HepG2 (cell line): Measurements from ENCODE around the gene ARHGEF12. TPM values are rescaled to one million over a fixed set of nuclear protein-coding genes. Genes with fewer than 3 reads are reported as not detected.

Source experiments
- CENPBD1 ChIP-seq: sonication (generic); formaldehyde crosslinking; IDR thresholded peaks from 2 replicates; pipeline ENCODE4 v1.8.0; 2022; ENCODE audit warnings: missing genetic modification reagents, low read depth, mild to moderate bottlenecking, borderline replicate concordance
- CENPT ChIP-seq: sonication (generic); formaldehyde crosslinking; IDR thresholded peaks from 2 replicates; pipeline ENCODE4 v1.8.0; 2022; ENCODE audit warnings: low read depth, mild to moderate bottlenecking, moderate library complexity, missing genetic modification reagents
- DNMT3B ChIP-seq: conservative IDR thresholded peaks from 2 replicates; pipeline ENCODE4 v1.6.1; 2016; ENCODE audit warnings: missing biosample characterization, control low read depth
- EP300 ChIP-seq, 3 experiments: sonication (generic) in 1 of 3; formaldehyde crosslinking in 1 of 3; IDR thresholded peaks; 2 replicates each; pipeline versions ENCODE4 v1.5.1 to v1.6.1; 2011 to 2020; ENCODE audit warnings: low read depth in 2 of 3, low read length in 2 of 3, borderline replicate concordance in 1 of 3, improper control_type of control experiment in 1 of 3, mild to moderate bottlenecking in 1 of 3, missing genetic modification reagents in 1 of 3, moderate library complexity in 1 of 3
- HNF4G ChIP-seq, 2 experiments: sonication (generic) in 1 of 2; formaldehyde crosslinking in 1 of 2; IDR thresholded peaks; 2 replicates each; pipeline versions ENCODE4 v1.4.0 to v1.6.1; 2011 to 2020; ENCODE audit warnings: borderline replicate concordance in 2 of 2, low read depth in 2 of 2, mild to moderate bottlenecking in 2 of 2, low read length in 1 of 2, missing genetic modification reagents in 1 of 2, moderate library complexity in 1 of 2
- HOXD1 ChIP-seq: sonication (generic); formaldehyde crosslinking; IDR thresholded peaks from 2 replicates; pipeline ENCODE4 v1.5.0; 2020; ENCODE audit warnings: missing genetic modification reagents
- KAT8 ChIP-seq: IDR thresholded peaks from 2 replicates; pipeline ENCODE4 v1.6.1; 2016; ENCODE audit warnings: missing genetic modification reagents, missing compliant biosample characterization
- KLF15 ChIP-seq: sonication (generic); formaldehyde crosslinking; IDR thresholded peaks from 2 replicates; pipeline ENCODE4 v1.8.1; 2023; ENCODE audit warnings: borderline replicate concordance, mild to moderate bottlenecking, inconsistent platforms, missing genetic modification reagents, mixed read lengths
- PAX8 ChIP-seq: sonication (generic); formaldehyde crosslinking; IDR thresholded peaks from 2 replicates; pipeline ENCODE4 v1.8.0; 2022; ENCODE audit warnings: mild to moderate bottlenecking, missing genetic modification reagents, borderline replicate concordance
- POGZ ChIP-seq: sonication (generic); formaldehyde crosslinking; IDR thresholded peaks from 2 replicates; pipeline ENCODE4 v1.4.0; 2020; ENCODE audit warnings: mild to moderate bottlenecking, missing genetic modification reagents
- SIN3B ChIP-seq: fragments of 150-350 bp; IDR thresholded peaks from 2 replicates; pipeline ENCODE4 v1.6.1; 2014; ENCODE audit warnings: low read length
- SP140L ChIP-seq: sonication (generic); formaldehyde crosslinking; IDR thresholded peaks from 2 replicates; pipeline ENCODE4 v1.4.0; 2020; ENCODE audit warnings: missing genetic modification reagents, borderline replicate concordance
- TARDBP ChIP-seq: sonication (generic); formaldehyde crosslinking; IDR thresholded peaks from 2 replicates; pipeline ENCODE4 v1.8.0; 2022; ENCODE audit warnings: mild to moderate bottlenecking, missing genetic modification reagents
- TBX3 ChIP-seq: fragments of 450-650 bp; IDR thresholded peaks from 2 replicates; pipeline ENCODE4 v1.6.1; 2017; ENCODE audit warnings: antibody characterized with exemption, mild to moderate bottlenecking, inconsistent platforms, borderline replicate concordance
- TRIM24 ChIP-seq: sonication (generic); formaldehyde crosslinking; IDR thresholded peaks from 2 replicates; pipeline ENCODE4 v1.8.0; 2022; ENCODE audit warnings: mild to moderate bottlenecking, missing genetic modification reagents
- TSC22D2 ChIP-seq: sonication (generic); formaldehyde crosslinking; IDR thresholded peaks from 2 replicates; pipeline ENCODE4 v1.5.1; 2020; ENCODE audit warnings: missing genetic modification reagents, mild to moderate bottlenecking, borderline replicate concordance
- ZFX ChIP-seq: sonication (generic); formaldehyde crosslinking; IDR thresholded peaks from 2 replicates; pipeline ENCODE4 v1.4.0; 2020; ENCODE audit warnings: mild to moderate bottlenecking, low read depth, missing genetic modification reagents, moderate library complexity
- ZHX2 ChIP-seq, 2 experiments: sonication (generic) in 1 of 2; formaldehyde crosslinking in 1 of 2; IDR thresholded peaks; 2 replicates each; pipeline versions ENCODE4 v1.6.1 to v1.9.0; 2014 to 2022; ENCODE audit warnings: antibody characterized with exemption in 1 of 2, borderline replicate concordance in 1 of 2, inconsistent platforms in 1 of 2, low read depth in 1 of 2, missing genetic modification reagents in 1 of 2
- ZIK1 ChIP-seq: sonication (generic); formaldehyde crosslinking; IDR thresholded peaks from 2 replicates; pipeline ENCODE4 v1.5.0; 2020; ENCODE audit warnings: mild to moderate bottlenecking, low read depth, missing genetic modification reagents, borderline replicate concordance
- ZNF121 ChIP-seq: sonication (generic); formaldehyde crosslinking; IDR thresholded peaks from 2 replicates; pipeline ENCODE4 v1.5.0; 2020; ENCODE audit warnings: mild to moderate bottlenecking, missing genetic modification reagents
- ZNF274 ChIP-seq: sonication (generic); formaldehyde crosslinking; IDR thresholded peaks from 2 replicates; pipeline ENCODE4 v1.5.1; 2020; ENCODE audit warnings: mild to moderate bottlenecking, missing genetic modification reagents
- ZNF367 ChIP-seq: sonication (generic); formaldehyde crosslinking; IDR thresholded peaks from 2 replicates; pipeline ENCODE4 v1.4.0; 2020; ENCODE audit warnings: missing genetic modification reagents, borderline replicate concordance
- ZNF839 ChIP-seq: sonication (generic); formaldehyde crosslinking; IDR thresholded peaks from 2 replicates; pipeline ENCODE4 v1.4.0; 2020; ENCODE audit warnings: missing genetic modification reagents, mild to moderate bottlenecking, borderline replicate concordance
- polyA plus RNA-seq, 8 experiments: library from polyadenylated mRNA; depleted of rRNA in 3 of 8; stranded (reverse) in 7 of 8; unstranded in 1 of 8; fragments of >200 nt; fragmentation: Illumina TruSeq in 4 of 8; extraction: Trizol in 4 of 8; gene quantifications; 2 replicates each; pipeline versions ENCODE4 v1.2.1 to v1.2.3, GENCODE V29; 2011 to 2016; ENCODE audit warnings: low read depth in 4 of 8, missing spikeins in 1 of 8, mixed read lengths in 1 of 8; ENCODE audit not compliant: insufficient read depth in 1 of 8
- total RNA-seq, 5 experiments: library from RNA; depleted of rRNA; stranded (reverse); fragments of >200 nt; fragmentation: Illumina TruSeq; extraction: Trizol; gene quantifications; 2 replicates each; pipeline ENCODE4 v1.2.3, GENCODE V29; 2016; ENCODE audit warnings: low read depth in 1 of 5

Gene ARHGEF12
- total and polyA plus RNA-seq, 2 of the 13 experiments (the other 11 are each of a cell fraction or from before 2014, with no cell fraction given): 17.9 to 54.4 TPM

DNA sequence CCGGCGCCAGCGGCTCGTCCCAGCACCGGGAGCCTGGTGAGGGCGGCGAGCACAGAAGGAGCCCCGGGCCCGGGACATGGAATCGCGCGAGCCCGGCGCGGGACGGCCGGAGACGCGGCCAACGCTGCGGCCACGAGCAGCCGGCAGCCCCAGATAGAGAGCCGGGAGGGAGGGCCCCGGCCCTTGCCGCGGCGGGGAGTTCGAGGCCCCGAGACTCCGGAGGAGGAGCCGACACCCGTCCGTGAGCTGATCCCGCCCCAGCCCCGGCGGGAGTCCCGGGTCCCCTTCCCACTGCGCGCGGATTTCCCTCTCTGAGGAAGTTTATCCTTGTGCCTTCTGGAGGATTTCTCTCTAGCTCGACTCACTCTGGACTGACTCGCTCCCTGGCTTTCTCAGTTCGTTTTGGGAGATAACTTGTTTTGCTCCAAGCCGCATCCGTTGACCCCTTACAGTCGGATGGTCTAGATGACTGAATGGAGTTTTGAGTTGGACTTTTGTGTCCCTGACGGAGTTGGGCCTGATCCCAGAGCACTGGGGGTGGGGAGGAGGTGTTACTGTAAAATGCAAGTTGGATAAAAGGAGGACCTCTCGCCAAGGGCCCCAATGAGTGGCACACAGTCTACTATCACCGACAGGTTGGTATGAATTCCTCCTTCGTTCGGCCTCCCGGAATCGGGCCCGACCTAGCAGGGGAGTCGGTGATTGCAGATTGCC lies 585 bp downstream of the ARHGEF12 start (continued):
- TF ChIP-seq ZHX2 (IDR thresholded peaks at IDR 0.05; ENCODE audit: low read depth): no peak
- no peak for TF ChIP-seq ZHX2 (CRISPR knock-in tag; IDR thresholded peaks at IDR 0.05; ENCODE audit: borderline replicate concordance)
- TF ChIP-seq EP300 (IDR thresholded peaks at IDR 0.05; ENCODE audit: low read depth in 2 of 2, low read length in 2 of 2): no peak
- no peak for TF ChIP-seq EP300 (CRISPR knock-in tag; IDR thresholded peaks at IDR 0.05; ENCODE audit: borderline replicate concordance)
- no peak for TF ChIP-seq CENPBD1 (CRISPR knock-in tag)
- no peak for TF ChIP-seq KLF15 (CRISPR knock-in tag)
- no peak for TF ChIP-seq KAT8 (CRISPR knock-in tag)
- TF ChIP-seq SIN3B: no peak
- no peak for TF ChIP-seq ZIK1
- TF ChIP-seq ZNF367 (CRISPR knock-in tag): 0 out of 2 replicates have a peak, but pooled peaks have one; percentile 22
- no peak for TF ChIP-seq ZNF121 (CRISPR knock-in tag)
- no peak for TF ChIP-seq TRIM24 (CRISPR knock-in tag)
- no peak for TF ChIP-seq TARDBP (CRISPR knock-in tag)
- TF ChIP-seq HNF4G (IDR thresholded peaks at IDR 0.05; ENCODE audit: borderline replicate concordance, low read depth, low read length): no peak
- no peak for TF ChIP-seq HNF4G (CRISPR knock-in tag; IDR thresholded peaks at IDR 0.05; ENCODE audit: borderline replicate concordance, low read depth)
- no peak for TF ChIP-seq PAX8 (CRISPR knock-in tag)
- TF ChIP-seq DNMT3B: no peak
- TF ChIP-seq CENPT (CRISPR knock-in tag): no peak
- TF ChIP-seq POGZ (CRISPR knock-in tag): peak; percentile 11; the same call in 1 of the 2 replicates
- no peak for TF ChIP-seq SP140L (CRISPR knock-in tag)
- TF ChIP-seq ZNF839 (CRISPR knock-in tag): 0 out of 2 replicates have a peak, but pooled peaks have one; percentile 71
- no peak for TF ChIP-seq ZNF274 (CRISPR knock-in tag)
- TF ChIP-seq TBX3: no peak
- no peak for TF ChIP-seq HOXD1
- TF ChIP-seq ZFX (CRISPR knock-in tag): peak; percentile 6; the same call in 1 of the 2 replicates
- no peak for TF ChIP-seq TSC22D2
